Measurements from ENCODE around the gene APCDD1L.
"Not testable (repeated sequence)": the region's sequence is repeated elsewhere in the genome, so short reads cannot be mapped to it uniquely, and the experiment has no call there.

DNA sequence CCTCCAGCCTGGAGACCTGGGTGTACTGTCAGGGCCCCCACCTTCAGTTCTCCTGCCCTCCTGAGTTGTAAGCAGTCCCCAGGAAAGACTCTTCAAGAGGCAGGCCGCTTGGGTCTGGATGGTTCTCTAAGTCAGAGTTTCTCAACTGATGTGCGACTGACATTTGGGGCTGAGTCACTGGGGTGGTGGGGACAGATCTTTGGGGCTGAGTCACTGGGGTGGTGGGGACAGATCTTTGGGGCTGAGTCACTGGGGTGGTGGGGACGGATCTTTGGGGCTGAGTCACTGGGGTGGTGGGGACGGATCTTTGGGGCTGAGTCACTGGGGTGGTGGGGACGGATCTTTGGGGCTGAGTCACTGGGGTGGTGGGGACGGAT is 26.8 kb upstream of the APCDD1L start:
- TF ChIP-seq, protein P1, sequence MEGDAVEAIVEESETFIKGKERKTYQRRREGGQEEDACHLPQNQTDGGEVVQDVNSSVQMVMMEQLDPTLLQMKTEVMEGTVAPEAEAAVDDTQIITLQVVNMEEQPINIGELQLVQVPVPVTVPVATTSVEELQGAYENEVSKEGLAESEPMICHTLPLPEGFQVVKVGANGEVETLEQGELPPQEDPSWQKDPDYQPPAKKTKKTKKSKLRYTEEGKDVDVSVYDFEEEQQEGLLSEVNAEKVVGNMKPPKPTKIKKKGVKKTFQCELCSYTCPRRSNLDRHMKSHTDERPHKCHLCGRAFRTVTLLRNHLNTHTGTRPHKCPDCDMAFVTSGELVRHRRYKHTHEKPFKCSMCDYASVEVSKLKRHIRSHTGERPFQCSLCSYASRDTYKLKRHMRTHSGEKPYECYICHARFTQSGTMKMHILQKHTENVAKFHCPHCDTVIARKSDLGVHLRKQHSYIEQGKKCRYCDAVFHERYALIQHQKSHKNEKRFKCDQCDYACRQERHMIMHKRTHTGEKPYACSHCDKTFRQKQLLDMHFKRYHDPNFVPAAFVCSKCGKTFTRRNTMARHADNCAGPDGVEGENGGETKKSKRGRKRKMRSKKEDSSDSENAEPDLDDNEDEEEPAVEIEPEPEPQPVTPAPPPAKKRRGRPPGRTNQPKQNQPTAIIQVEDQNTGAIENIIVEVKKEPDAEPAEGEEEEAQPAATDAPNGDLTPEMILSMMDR (IDR thresholded peaks at IDR 0.05; ENCODE audit: insufficient read depth, low read length, poor library complexity, severe bottlenecking), result not testable (repeated sequence)
- TF ChIP-seq EZH2phosphoT487 (conservative IDR thresholded peaks at IDR 0.05; ENCODE audit: low read length), result not testable (repeated sequence)
